EH (cell line): ENCODE results near the gene DCAF8.

Source experiments
- DNase-seq: peaks from one replicate; pipeline ENCODE4 v3.0.0-alpha.2; 2015; ENCODE audit warnings: low read depth

Gene DCAF8

GRCh38 chr1:160261556-160261892 is 825 bp downstream of the DCAF8 start:
- peak; percentile 90 for DNase-seq

GRCh38 chr1:160260406-160261382 is 1.7 kb downstream of the DCAF8 start:
- peak; percentile 94 for DNase-seq

DNA sequence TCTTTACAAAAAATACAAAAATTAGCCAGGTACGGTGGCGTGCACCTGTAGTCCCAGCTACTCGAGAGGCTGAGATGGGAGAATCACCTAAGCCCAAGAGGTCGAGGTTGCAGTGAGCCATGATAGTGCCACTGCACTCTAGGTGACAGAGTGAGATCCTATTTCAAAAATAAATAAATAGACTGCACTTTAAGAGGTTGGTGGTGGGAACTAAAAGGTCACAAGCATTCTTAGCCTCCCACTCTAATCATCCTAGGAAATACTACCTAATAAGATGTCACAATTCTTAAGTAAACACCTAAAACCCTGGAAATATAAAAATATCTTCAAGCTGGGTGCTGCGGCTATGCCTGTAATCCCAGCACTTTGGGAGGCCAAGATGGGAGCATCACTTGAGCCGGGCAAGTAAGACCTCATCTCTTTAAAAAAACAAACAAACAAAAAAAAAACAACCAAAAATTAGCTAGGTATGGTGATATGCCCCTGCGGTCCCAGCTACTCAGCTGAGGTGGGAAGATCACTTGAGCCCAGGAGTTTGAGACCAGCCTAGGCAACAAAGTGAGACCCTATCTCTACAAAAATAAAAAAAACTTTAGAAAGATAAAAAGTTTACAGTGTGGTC is 4.1 kb downstream of the DCAF8 start:
- DNase-seq: no peak

- no peak for DNase-seq
These were observed 4.8 kb downstream of the DCAF8 start for GRCh38 chr1:160257411-160258015.

DNA sequence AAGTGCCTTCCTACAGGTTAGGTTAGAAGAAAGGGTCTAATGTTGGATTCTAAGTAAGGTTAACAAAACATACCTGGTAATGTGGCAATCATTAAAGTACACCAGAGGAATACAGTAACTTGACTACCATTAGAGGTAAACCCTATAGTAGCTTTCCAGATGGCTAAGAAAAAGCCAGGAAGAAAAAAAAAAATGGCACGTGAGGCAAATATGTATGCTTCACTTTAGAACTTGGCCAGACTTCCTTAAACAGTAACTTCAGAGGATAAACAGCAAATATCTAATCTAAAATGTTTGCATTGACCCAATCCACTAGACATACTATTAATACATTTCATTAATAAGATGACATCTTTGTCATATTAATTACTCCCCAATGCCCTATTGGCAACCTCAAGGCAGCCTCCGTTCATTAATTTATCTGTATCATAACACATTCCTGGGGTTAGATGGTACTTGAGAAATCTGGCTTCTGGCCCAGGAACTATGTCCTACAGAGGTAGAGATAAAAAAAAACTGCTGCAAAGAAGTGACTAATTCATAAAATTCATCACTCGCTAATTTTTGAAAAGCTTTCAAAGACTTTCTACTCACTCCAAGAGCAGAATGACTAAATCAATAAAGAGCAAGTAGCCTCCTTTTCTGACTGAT is 5.8 kb downstream of the DCAF8 start:
- peak; percentile 80 for DNase-seq

DNA sequence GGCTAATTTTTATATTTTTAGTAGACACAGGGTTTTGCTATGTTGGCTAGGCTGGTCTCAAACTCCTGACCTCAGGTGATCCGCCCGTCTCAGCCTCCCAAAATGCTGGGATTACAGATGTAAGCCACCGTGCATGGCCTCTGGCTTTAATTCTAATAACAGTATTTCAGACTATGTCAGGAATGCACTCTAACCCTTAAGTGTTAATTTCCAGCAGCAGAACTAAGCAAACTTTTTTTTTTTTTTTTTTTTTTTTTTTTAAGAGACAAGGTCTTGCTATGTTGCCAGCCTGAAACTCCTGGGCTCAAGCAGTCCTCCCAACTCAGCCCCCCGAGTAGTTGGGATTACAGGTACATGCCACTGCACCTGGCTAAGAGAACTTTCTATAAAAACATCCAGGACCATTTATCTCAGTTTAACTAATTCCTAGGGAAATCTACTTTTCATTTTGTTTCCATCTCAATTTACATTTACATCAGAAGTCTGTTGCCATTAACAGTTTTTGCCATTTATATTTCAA is 6.5 kb downstream of the DCAF8 start:
- DNase-seq: no peak

GRCh38 chr1:160251687-160252526 is 10.4 kb downstream of the DCAF8 start:
- peak; percentile 81 for DNase-seq

DNA sequence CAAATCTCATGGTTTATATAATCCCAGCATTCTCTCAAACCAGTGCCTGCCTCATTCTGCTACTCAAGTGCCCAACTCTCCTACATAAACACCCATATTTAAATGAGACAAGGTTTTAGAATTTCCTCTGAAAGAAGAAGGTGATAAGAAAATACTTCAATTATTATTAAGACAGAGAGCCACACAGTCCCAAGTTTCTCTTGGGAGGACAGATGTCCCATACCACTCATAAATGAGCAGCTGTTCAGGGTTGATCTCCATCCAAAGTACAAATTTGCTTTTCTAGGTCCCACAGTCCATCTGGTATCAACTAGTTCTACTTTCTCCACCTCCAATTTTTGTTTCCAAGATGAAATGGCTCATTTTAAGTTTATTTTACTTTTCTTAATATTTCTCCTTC is 11.3 kb downstream of the DCAF8 start:
- DNase-seq: no peak

DNA sequence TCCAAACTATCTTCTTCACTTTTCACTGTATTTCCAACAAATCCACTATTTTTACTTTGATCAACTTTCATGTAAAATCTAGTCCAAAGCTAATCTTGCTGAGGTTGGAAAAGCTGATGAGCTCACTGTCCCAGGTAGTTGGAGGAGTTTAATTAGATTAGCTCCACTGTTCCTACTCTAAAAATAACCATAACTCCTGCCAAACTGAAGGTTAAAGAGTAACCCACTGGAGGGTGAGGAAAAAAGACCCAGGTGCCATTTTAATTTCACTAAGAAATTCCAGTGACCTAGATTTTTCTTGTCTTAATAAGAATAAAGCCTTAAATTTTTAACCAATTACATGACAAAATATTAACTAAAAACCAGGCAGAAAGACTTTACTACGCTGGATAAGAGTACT is 15.3 kb downstream of the DCAF8 start:
- no peak for DNase-seq

- no peak for DNase-seq
These were observed 16.9 kb downstream of the DCAF8 start for GRCh38 chr1:160245434-160245833.

DNA sequence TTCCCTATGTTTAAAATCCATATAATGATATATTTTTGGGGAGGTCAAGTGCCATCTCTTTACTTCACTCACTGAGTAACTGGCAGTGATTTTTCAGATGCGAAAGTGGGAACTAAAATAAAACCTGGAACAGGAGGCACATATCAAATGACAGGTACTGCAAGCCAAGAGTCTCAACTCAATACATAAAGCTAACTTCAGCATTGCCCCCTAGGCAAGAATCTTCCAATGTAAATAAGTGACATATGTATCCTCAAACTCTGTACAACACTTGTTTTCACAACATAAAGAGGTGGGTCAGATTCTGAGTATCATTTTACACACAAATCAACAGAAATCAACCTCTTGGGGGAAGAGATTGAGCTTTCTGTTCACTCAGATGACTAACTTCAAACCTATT is 18.1 kb downstream of the DCAF8 start:
- no peak for DNase-seq

GRCh38 chr1:160243767-160244166 is 18.6 kb downstream of the DCAF8 start:
- no peak for DNase-seq

DNA sequence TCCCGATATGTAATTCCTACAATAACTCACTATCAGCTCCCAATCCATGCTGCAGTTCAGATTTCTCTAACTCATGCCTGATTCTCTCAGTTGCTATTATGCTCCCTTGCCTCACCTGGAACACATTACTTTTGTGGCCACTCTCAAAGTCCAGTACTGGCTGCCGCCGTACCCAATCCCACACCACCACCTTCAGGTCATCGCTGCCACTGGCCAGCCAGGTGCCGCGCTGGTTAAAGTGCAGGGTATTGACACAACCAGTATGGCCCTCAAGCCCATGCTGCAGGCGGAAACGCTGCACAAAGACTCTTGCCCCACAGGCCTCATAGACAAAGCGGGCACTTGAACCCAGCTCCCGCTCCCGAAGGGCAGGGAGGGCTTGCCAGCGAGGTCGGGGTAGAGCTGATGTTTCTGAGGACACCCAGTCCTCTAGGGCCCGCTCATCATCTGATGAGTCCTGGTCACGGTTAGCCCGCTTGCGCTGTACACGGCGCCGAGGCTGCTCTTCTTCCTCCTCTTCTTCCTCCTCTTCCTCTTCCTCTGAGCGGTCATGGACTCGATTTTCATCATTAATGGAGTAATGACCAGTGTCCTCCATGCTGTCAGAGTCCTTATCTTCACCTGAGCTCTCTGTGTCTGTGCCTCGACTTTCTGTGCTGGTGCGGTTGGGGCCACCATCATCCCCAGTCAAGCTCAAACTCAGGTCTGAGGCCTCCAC is 22.6 kb downstream of the DCAF8 start:
- no peak for DNase-seq

DNA sequence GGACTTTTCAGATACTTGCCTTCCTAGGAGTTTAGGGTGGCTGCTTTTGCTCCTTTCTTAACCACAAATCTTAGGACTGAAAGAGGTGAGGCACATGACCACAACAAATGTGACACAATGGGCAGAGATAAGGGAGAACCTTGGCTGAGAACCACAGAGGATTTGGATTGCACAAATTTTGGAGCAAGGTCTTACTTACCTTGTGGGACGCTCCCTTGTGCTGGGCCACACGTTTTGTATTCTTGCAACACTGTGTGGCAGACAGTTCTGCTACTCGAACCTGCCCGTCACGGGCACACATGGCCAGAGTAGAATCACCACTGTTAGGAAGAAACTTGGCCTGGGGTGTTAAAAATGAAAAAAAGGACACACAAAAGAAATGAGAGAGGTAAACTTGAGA is 23.9 kb downstream of the DCAF8 start:
- no peak for DNase-seq

DNA sequence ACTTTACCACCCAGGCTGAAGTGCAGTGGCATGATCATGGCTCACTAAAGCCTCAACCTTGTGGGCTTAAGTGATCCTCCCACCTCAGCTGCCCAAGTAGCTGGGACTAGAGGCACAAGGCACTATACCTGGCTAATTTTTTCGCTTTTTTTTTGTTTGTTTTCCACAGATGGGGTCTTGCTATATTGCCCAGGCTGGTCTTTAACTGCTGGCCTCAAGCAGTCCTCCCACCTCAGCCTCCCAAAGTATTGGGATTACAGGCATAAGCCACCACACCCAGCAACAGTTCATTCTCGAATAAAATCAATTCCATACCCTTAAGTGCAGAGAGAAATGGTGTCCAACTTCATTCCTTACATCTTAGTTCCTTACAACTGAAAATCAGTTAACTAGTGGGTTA is 24.8 kb downstream of the DCAF8 start:
- DNase-seq: no peak

DNA sequence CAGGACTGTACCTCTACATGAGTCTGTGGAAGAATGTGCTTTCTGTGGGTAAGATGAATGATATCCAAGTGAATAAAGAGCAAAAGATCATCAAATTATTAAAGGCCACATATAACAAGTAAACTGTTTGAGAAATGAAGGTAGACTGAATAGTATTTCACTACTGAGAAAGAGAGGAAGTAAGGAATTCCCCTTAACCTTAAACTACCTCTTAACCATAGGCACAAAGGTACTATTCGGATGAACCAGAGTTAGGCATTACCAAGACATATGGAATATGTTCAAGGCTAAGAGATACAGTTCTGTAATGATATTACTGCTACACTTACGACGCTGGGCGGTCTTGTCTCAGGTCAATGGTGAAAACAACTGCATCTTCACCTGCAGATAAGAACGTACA is 25.5 kb downstream of the DCAF8 start:
- no peak for DNase-seq

GRCh38 chr1:160232911-160233310 is 29.4 kb downstream of the DCAF8 start:
- DNase-seq: no peak

DNA sequence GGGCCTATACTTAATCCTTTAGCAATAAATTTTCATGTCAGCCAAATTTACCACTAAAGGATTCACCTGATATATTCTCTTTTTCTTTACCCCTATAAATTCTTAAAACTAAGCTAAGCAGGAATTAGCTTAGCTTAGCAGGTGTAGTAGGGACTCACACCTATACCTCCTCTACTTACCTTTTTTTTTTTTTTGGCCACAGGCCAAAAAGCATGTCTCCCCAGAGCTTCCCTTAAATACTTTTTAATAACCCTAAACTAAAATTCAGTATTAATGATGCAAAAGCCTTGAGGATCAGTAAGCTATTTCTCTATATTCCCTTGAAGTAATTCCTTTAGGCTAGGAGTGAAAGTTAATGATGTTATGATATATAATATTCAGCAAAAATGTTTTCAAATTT is 33.9 kb downstream of the DCAF8 start:
- no peak for DNase-seq

DNA sequence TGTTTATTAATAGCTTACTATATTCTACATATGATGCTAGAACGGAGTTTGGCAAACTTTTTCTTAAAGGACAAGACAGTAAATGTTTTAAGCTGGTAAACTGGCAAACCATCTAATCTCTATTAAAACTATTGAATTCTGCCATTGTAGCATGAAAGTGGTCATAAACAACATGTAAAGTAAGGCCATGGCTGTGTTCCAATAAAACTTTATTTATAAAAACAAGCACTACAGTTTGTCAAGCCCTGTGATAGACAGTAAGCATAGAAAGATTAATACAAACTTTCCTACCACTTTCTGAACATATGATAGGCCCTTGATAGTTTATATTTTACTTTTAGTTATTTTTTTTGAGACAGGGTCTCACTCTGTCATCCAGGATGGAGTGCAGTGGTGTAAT is 34.8 kb downstream of the DCAF8 start:
- DNase-seq: no peak

DNA sequence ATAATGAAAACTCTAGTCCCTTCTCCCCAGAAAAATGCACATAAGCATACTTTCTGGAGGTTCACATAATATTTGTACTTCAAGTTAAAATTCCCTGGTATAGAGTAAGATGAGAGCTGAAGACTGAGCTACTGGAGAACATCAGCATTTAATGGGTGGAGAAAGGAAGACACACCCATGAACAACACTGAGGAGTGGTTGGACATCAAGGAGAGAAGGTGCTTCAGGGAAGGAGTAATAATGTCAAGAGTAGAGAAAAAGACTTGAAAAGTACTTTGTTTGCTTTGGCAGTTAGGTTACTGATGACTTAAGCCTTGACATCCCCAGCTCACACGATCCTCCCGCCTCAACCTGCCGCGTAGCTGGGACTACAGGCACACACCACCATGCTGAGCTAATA is 35.3 kb downstream of the DCAF8 start:
- DNase-seq: no peak

- no peak for DNase-seq
These were observed 35.7 kb downstream of the DCAF8 start for GRCh38 chr1:160226623-160227022.
